Calu3 (cell line): Measurements from ENCODE around the gene KRTAP10-6. TPM values are rescaled to one million over a fixed set of nuclear protein-coding genes. Genes with fewer than 3 reads are reported as not detected.

ENCODE experiments used
- BruUV-seq: library from RNA; stranded (reverse); fragments of 400-500 nt; replicated peaks from 2 replicates; lab custom pipeline; 2021; lab: Mats Ljungman, UMichigan
- CTCF ChIA-PET: fragments of 300-600 bp; sonication (Branson Sonifier 250); formaldehyde crosslinking; loops from one replicate; lab custom pipeline; 2022; ENCODE audit warnings: antibody characterized with exemption; lab: Charles Lee
- DNase-seq: peaks from one replicate; pipeline ENCODE4 v3.0.0; 2022
- H3K27ac Mint-ChIP-seq: one replicate; pipeline ENCODE4 v1.8.0; 2022; ENCODE audit warnings: mixed read lengths; ENCODE audit not compliant: unreplicated experiment
- H3K27me3 Mint-ChIP-seq: one replicate; pipeline ENCODE4 v1.8.0; 2022; ENCODE audit warnings: mixed read lengths; ENCODE audit not compliant: unreplicated experiment
- H3K36me3 Mint-ChIP-seq: one replicate; pipeline ENCODE4 v1.8.0; 2022; ENCODE audit warnings: mild to moderate bottlenecking, moderate library complexity, mixed read lengths; ENCODE audit not compliant: insufficient read depth, unreplicated experiment
- H3K4me1 Mint-ChIP-seq: one replicate; pipeline ENCODE4 v1.8.0; 2022; ENCODE audit warnings: mild to moderate bottlenecking, low read depth, mixed read lengths; ENCODE audit not compliant: unreplicated experiment
- H3K4me3 Mint-ChIP-seq: one replicate; pipeline ENCODE4 v1.8.0; 2022; ENCODE audit warnings: mild to moderate bottlenecking, low read depth, moderate library complexity, mixed read lengths; ENCODE audit not compliant: unreplicated experiment
- H3K9me3 Mint-ChIP-seq: one replicate; pipeline ENCODE4 v1.8.0; 2022; ENCODE audit warnings: low read depth, mixed read lengths; ENCODE audit not compliant: unreplicated experiment
- CTCF ChIP-seq: fragments of 200-600 bp; IDR thresholded peaks from one replicate; pipeline ENCODE4 v1.8.0; 2022; ENCODE audit warnings: antibody characterized with exemption; ENCODE audit not compliant: unreplicated experiment
- intact Hi-C: fragments of 100-400 bp; cut with micrococcal nuclease; formaldehyde crosslinking; loops from one replicate; pipeline ENCODE4 v1.10.0; 2022; ENCODE audit not compliant: unreplicated experiment
- total RNA-seq: library from RNA; stranded (reverse); gene quantifications from 2 replicates; pipeline ENCODE4 v1.2.3, GENCODE V29; 2022

The KRTAP10-6 gene
- total RNA-seq, 1 experiment from 2014 or later = not detected

- no TSS peak for BruUV-seq
- intact Hi-C loops = no loop called here
- Mint-ChIP-seq H3K27me3 (peaks cover 59% of the 10 kb centered on the region), H3K36me3 (peaks cover 4% of the 10 kb centered on the region), H3K4me3 (no peak overlapping the region), H3K27ac (no peak overlapping the region), H3K9me3 (peaks cover 12% of the 10 kb centered on the region), H3K4me1 (no peaks in the 10 kb centered on the region)
- DNase-seq = no peak
- TF ChIP-seq CTCF = no peak
- CTCF ChIA-PET = no interaction called here
Observed at GRCh38 chr21:44614961-44615391, 22.7 kb upstream of the KRTAP10-6 start.

GRCh38 chr21:44614161-44614631 is 21.9 kb upstream of the KRTAP10-6 start:
- BruUV-seq = no TSS peak
- no peak for TF ChIP-seq CTCF
- CTCF ChIA-PET = no interaction called here
- peaks cover 51% of the 10 kb centered on the region for H3K27me3 Mint-ChIP-seq
- intact Hi-C loops = no loop called here
- no peak for DNase-seq
- no peak overlapping the region for H3K4me3 Mint-ChIP-seq
- H3K27ac Mint-ChIP-seq = no peak overlapping the region
- H3K9me3 Mint-ChIP-seq = peaks cover 9% of the 10 kb centered on the region
- no peaks in the 10 kb centered on the region for H3K36me3 Mint-ChIP-seq
- H3K4me1 Mint-ChIP-seq = no peaks in the 10 kb centered on the region

GRCh38 chr21:44613386-44614155 is 21.3 kb upstream of the KRTAP10-6 start:
- H3K27ac Mint-ChIP-seq = no peak overlapping the region
- H3K27me3 Mint-ChIP-seq = peaks cover 45% of the 10 kb centered on the region
- no peaks in the 10 kb centered on the region for H3K4me1 Mint-ChIP-seq
- intact Hi-C loops = no loop called here
- CTCF ChIA-PET = no interaction called here
- no TSS peak for BruUV-seq
- no peak for DNase-seq
- H3K4me3 Mint-ChIP-seq = no peak overlapping the region
- no peaks in the 10 kb centered on the region for H3K36me3 Mint-ChIP-seq
- no peak for TF ChIP-seq CTCF
- peaks cover 10% of the 10 kb centered on the region for H3K9me3 Mint-ChIP-seq

GRCh38 chr21:44612669-44613229 is 20.4 kb upstream of the KRTAP10-6 start:
- peaks cover 10% of the 10 kb centered on the region for H3K9me3 Mint-ChIP-seq
- H3K36me3 Mint-ChIP-seq = no peaks in the 10 kb centered on the region
- TF ChIP-seq CTCF = no peak
- no peak for DNase-seq
- no peak overlapping the region for H3K27ac Mint-ChIP-seq
- no peak overlapping the region for H3K4me3 Mint-ChIP-seq
- intact Hi-C loops = no loop called here
- CTCF ChIA-PET = no interaction called here
- no peaks in the 10 kb centered on the region for H3K4me1 Mint-ChIP-seq
- H3K27me3 Mint-ChIP-seq = peaks cover 41% of the 10 kb centered on the region
- no TSS peak for BruUV-seq
